NOMO-1 (cell line): ENCODE results near the gene PPP1R15A.
A peak's percentile ranks its signal among the peaks of the same experiment; 100 is the strongest.
"Not testable (repeated sequence)": the region's sequence is repeated elsewhere in the genome, so short reads cannot be mapped to it uniquely, and the experiment has no call there.

Experiments used
- DNase-seq, 2 experiments: peaks; one replicate each; lab custom pipeline; 2025; ENCODE audit not compliant: unreplicated experiment in 2 of 2; lab: John Stamatoyannopoulos, UW

The PPP1R15A gene

GRCh38 chr19:48879025-48879637 is 6.9 kb downstream of the PPP1R15A start:
- DNase-seq: no peak

DNA sequence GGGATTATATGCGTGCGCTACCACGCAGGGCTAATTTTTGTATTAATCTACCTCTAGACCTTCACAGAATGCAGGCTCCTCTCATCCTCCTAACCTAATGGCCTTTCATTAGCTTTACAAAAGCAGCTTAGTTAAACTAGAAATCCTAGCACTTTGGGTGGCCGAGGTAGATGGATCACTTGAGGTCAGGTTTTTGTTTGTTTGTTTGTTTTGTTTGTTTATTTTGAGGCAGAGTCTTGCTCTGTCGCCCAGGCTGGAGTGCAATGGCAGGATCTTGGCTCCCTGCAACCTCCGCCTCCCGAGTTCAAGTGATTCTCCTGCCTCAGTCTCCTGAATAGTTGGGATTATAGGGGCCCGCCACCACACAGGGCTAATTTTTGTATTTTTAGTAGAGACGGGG is 7.5 kb downstream of the PPP1R15A start:
- DNase-seq: not testable (repeated sequence)

- DNase-seq: peak in 1 of 2 experiments; percentile 2
These were observed 9.8 kb downstream of the PPP1R15A start for GRCh38 chr19:48881741-48882657.

- no peak for DNase-seq
These were observed 11.5 kb downstream of the PPP1R15A start for GRCh38 chr19:48883726-48884125.

DNA sequence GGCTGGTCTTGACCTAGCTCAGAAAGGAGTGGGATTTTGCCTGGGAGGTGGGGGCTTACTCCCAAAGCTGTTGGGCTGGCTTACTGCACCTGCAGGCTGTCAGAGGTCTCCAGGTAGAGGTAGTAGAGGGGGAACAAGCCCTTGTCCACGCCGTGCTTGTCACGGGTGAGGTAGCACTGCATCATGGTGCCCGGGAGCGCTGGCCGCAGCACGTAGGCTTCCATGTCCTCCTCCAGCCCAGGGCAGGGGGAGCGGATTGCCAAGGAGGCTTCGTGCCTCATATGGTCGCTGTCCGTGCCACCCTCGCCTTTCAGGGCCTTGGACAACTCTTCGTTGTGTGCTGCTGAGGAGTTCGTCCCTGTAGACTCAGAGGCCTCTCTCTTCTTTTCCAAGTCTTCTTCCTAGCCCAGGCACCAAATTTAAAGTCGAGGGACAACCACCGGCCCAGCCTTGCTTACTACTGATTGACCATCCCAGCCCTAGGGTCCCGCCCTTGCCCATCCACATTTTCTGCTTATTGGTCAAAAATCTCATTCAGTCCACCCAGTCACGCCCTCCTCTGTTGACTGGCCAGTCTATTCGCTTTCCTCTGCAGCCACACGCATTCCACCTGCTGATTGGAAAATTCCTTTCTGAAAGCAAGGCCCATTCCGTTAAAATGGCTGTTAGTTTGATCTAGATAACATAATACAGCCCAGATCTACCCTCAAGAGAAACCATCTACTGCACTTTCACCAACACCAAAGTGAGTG is 15.8 kb downstream of the PPP1R15A start:
- DNase-seq: no peak

DNA sequence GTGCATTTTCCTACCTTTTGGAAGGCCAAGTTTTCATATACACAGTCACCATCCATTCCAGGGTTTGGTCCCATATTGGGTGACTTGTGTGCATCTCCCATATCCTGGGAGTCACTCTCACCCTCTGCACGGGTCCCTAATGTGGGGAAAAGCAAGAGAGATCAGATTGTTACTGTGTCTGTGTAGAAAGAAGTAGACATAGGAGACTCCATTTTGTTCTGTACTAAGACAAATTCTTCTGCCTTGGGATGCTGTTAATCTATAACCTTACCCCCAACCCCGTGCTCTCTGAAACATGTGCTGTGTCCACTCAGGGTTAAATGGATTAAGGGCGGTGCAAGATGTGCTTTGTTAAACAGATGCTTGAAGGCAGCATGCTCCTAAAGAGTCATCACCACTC is 17.3 kb downstream of the PPP1R15A start:
- not testable (repeated sequence) for DNase-seq

DNA sequence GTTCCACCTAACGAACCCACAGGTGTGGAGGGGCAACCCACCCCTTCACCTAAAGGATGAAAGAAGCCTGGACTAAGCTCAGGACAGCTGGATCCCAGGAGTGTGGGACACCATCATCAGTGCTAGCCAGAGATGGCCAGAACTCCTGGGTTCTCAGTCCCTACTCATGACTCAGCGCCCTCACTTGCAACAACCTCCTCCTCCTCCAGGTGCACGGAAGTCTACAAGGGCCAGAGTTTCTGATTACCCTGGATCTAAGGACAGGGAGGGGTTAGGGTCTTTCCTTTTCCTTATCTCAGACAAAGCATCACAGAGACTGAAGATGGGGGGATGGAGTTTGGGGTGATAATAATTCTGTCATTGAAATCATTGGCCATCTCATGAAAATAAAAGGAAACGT is 18.3 kb downstream of the PPP1R15A start:
- DNase-seq: no peak

- DNase-seq: no peak
These were observed 23.0 kb downstream of the PPP1R15A start for GRCh38 chr19:48895226-48895625.

- no peak for DNase-seq
These were observed 24.0 kb downstream of the PPP1R15A start for GRCh38 chr19:48896191-48896720.

DNA sequence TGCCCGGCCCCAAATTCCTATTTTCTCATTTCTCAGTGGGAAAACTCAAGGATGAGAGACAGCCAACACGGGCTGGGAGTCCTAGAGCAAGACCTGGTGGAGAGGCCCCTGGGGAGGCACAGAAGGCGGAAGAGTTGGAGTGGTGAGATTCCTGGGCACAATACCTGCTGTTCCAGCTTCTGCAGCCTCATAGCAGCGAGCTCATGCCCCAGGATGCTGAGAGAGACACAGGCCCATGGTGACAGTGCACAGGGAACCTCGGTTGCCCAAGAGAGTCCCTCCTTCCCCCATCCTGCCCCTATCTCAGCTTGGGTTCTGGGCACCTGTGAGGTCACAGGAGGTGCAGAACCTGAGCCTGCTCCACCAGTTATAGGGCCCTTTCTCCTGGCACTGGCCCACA is 25.0 kb downstream of the PPP1R15A start:
- no peak for DNase-seq

DNA sequence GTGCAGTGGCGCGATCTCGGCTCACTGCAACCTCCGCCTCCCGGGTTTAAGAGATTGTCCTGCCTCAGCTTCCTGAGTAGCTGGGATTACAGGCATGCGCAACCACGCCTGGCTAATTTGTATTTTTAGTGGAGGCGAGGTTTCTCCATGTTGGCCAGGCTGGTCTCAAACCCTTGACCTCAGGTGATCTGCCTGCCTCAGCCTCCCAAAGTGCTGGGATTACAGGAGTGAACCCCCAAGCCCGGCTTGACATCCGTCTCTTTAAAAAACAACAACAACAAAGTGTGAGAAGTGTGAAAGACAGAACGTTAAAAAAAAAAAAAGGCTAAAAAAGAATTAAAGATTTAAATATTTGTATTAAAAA is 27.1 kb downstream of the PPP1R15A start:
- not testable (repeated sequence) for DNase-seq

DNA sequence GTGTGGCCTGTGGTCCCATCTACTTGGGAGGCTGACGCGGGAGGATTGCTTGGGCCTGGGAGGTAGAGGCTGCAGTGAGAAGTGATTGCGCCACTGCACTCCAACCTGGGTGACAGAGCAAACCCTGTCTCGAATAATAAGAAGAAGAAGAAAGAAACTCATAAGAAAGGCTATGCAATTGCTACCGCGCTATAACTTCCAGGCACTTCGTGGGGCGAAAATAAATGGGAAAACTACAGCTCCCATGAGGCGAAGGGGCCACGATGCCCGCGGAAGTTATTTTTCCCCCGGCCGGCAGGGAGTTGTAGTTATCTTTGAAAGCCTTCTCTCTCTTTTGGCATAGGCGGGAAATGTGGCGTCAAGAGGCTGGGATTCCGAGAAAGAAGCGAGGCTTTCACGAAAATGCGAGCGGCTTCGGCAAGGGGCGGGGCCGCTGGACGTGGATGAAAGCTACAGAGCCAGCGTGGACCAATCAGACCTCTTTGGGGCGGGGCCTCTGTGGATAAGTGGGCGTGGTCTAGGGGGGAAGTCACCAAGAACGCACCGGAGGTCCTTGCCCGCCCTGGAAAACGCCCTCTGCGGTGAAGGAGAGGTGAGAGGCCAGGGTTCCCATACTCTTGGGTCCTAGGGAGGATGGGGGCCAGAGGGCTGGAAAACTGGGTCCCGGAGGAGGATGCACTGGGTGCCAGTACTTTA is 27.7 kb downstream of the PPP1R15A start, which contains the start of gene NUCB1:
TSS of gene NUCB1 (plus strand) at position 532 of the 696 bp plus-strand sequence. CDS start 485 bp downstream, outside the sequence.
- peak; percentile 94 to 95 for DNase-seq

- peak; percentile 26 to 29 for DNase-seq
These were observed 28.5 kb downstream of the PPP1R15A start for GRCh38 chr19:48900477-48901406.

DNA sequence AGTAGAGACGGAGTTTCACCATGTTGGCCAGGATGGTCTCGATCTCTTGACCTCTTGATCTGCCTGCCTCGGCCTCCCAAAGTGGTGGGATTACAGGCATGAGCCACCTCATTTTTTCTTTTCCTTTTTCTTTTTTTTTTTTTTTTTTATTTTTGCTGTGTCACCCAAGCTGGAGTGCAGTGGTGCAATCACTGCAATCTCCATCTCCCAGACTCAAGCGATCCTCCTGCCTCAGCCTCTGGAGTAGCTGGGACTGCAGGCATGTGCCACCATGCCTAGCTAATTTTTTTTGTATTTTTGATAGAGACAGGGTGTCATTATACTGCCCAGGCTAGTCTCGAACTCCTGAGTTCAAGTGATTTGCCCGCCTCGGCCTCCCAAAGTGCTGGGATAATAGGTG is 30.1 kb downstream of the PPP1R15A start:
- not testable (repeated sequence) for DNase-seq

- not testable (repeated sequence) for DNase-seq
These were observed 31.6 kb downstream of the PPP1R15A start for GRCh38 chr19:48903788-48904187.

- DNase-seq: no peak
These were observed 33.4 kb downstream of the PPP1R15A start for GRCh38 chr19:48905664-48906063.

DNA sequence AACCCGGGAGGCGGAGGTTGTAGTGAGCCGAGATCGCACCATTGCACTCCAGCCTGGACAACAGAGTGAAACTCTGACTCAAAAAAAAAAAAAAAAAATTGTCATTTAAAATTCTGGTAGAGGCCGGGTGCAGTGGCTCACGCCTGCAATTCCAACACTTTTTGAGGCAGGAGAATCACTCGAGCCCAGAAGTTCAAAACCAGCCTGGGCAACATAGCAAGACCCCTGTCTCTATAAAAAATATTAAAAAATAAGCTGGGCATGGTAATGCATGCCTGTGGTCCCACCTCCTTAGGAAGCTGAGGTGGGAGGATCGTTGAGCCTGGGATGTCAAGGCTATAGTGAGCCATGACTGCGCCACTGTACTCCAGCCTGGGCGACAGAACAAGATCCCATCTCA is 34.1 kb downstream of the PPP1R15A start:
- no peak for DNase-seq

GRCh38 chr19:48907671-48908070 is 35.5 kb downstream of the PPP1R15A start:
- DNase-seq: no peak

DNA sequence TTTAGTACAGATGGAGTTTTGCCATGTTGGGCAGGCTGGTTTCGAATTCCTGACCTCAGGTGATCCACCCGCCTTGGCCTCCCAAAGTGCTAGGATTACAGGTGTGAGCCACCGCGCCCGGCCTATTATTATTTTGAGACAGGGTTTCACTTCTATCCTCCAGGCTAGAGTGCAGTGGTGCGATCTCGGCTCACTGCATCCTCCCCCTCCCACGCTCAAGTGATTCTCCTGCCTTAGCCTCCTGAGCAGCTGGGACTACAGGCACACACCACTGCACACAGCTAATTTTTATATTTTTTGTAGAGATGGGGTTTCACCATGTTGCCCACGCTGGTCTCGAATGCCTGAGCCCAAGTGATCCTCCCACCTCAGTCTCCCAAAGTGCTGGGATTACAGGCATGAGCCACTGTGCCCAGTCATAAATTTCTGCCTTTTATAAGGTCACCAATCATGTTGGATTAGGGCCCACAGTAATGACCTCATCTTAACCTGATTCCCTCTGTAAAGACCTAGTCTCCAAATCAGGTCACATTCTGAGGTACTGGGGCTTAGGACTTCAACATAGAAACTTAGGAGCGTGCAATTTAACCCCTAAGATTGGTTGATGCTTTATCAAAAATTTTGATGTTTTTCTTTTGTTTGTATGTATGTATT is 37.3 kb downstream of the PPP1R15A start:
- not testable (repeated sequence) for DNase-seq
